GM18951 (cell line): ENCODE results near the gene CSNK1G3.
"Not testable (repeated sequence)": the region's sequence is repeated elsewhere in the genome, so short reads cannot be mapped to it uniquely, and the experiment has no call there.

Experiments used
- POLR2A ChIP-seq: IDR thresholded peaks from 4 replicates; pipeline ENCODE4 v1.6.1; 2011; ENCODE audit warnings: mild to moderate bottlenecking; ENCODE audit not compliant: insufficient read length, insufficient read depth; ENCODE audit errors: extremely low read depth
- in situ Hi-C: fragments of 300-500 bp; cut with MboI; formaldehyde crosslinking; loops from one replicate; pipeline ENCODE4 v1.12.0; 2022; ENCODE audit warnings: low sequenced_read_pairs, mixed read lengths, inconsistent platforms; ENCODE audit not compliant: unreplicated experiment

Gene CSNK1G3

GRCh38 chr5:123605822-123606221 lies 93.8 kb downstream of the CSNK1G3 start:
- in situ Hi-C loops: loop anchor here (25.0 kb wide), 1 partner anchor 194 kb away; the partner anchor contains the start of gene CEP120
- TF ChIP-seq POLR2A: no peak

GRCh38 chr5:123610209-123610608 lies 98.2 kb downstream of the CSNK1G3 start:
- TF ChIP-seq POLR2A: no peak
- in situ Hi-C loops: loop anchor here (10.0 to 25.0 kb wide), 2 partner anchors 95 to 198 kb away; partner anchors contain the start of genes CEP120 and CSNK1G3

- in situ Hi-C loops: loop anchor here (10.0 to 25.0 kb wide), 2 partner anchors 96 to 199 kb away; partner anchors contain the start of genes CEP120 and CSNK1G3
- TF ChIP-seq POLR2A: no peak
Measured at GRCh38 chr5:123610665-123611405, 98.9 kb downstream of the CSNK1G3 start.

GRCh38 chr5:123611406-123611709 lies 99.4 kb downstream of the CSNK1G3 start:
- TF ChIP-seq POLR2A: no peak
- in situ Hi-C loops: loop anchor here (10.0 to 25.0 kb wide), 2 partner anchors 97 to 199 kb away; partner anchors contain the start of genes CEP120 and CSNK1G3

GRCh38 chr5:123617561-123617960 lies 105.6 kb downstream of the CSNK1G3 start:
- no peak for TF ChIP-seq POLR2A

GRCh38 chr5:123626051-123626450 lies 114.1 kb downstream of the CSNK1G3 start:
- in situ Hi-C loops: no loop called here
- TF ChIP-seq POLR2A: no peak

More at GRCh38 chr5:123617561-123617960, 105.6 kb downstream of the CSNK1G3 start:
- in situ Hi-C loops: loop anchor here (10.0 to 25.0 kb wide), 2 partner anchors 103 to 205 kb away; partner anchors contain the start of genes CEP120 and CSNK1G3

GRCh38 chr5:123628860-123629544 lies 117.0 kb downstream of the CSNK1G3 start:
- no peak for TF ChIP-seq POLR2A
- in situ Hi-C loops: no loop called here

GRCh38 chr5:123636006-123636405 lies 124.0 kb downstream of the CSNK1G3 start:
- in situ Hi-C loops: no loop called here
- no peak for TF ChIP-seq POLR2A

GRCh38 chr5:123637028-123637427 lies 125.1 kb downstream of the CSNK1G3 start:
- in situ Hi-C loops: not testable (repeated sequence)

GRCh38 chr5:123639244-123639643 lies 127.3 kb downstream of the CSNK1G3 start:
- in situ Hi-C loops: no loop called here
- no peak for TF ChIP-seq POLR2A

GRCh38 chr5:123645024-123645603 lies 133.1 kb downstream of the CSNK1G3 start:
- TF ChIP-seq POLR2A: no peak
- in situ Hi-C loops: no loop called here

- no peak for TF ChIP-seq POLR2A
- in situ Hi-C loops: no loop called here
Measured at GRCh38 chr5:123647066-123647465, 135.1 kb downstream of the CSNK1G3 start.

- in situ Hi-C loops: no loop called here
Measured at GRCh38 chr5:123651234-123651633, 139.3 kb downstream of the CSNK1G3 start.

More at GRCh38 chr5:123651234-123651633, 139.3 kb downstream of the CSNK1G3 start:
- no peak for TF ChIP-seq POLR2A
